Measurements from ENCODE around the gene VSIG4.

The VSIG4 gene

DNA sequence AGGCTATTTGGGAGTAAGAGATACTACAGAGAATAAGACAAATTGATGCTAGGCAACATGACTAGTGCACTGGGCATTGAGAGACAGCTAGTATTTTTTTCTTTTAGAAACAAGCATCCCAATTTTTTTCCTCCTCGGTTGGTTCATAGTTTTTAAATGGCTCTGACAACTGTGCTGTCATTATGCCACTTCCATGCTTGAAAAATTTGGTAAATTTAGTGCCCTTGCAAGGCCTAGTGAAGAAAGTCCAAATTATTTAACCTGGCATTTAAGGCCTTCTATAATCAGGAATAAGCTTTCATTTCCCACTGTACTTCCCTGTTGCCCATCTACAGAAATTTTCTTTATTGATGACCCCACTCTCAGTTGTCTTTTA is 15.8 kb downstream of the VSIG4 start:
- H3K4me1 ChIP-seq (ENCODE audit: control insufficient read depth, insufficient read depth, low read length, unreplicated experiment) = no peaks in the 10 kb centered on the region
- no peaks in the 10 kb centered on the region for H3K27me3 ChIP-seq (ENCODE audit: insufficient read depth, low read length)
- no peak overlapping the region for H3K4me3 ChIP-seq (ENCODE audit: low read depth, low read length)
- no peaks in the 10 kb centered on the region for H3K36me3 ChIP-seq (ENCODE audit: insufficient read depth, low read length)
- no peak overlapping the region for H2AFZ ChIP-seq (ENCODE audit: low read length, unreplicated experiment)
- H3K79me2 ChIP-seq (ENCODE audit: control insufficient read depth, insufficient read depth, low read length, unreplicated experiment) = no peaks in the 10 kb centered on the region
- no peak overlapping the region for H3K27ac ChIP-seq (ENCODE audit: low read depth, low read length)

DNA sequence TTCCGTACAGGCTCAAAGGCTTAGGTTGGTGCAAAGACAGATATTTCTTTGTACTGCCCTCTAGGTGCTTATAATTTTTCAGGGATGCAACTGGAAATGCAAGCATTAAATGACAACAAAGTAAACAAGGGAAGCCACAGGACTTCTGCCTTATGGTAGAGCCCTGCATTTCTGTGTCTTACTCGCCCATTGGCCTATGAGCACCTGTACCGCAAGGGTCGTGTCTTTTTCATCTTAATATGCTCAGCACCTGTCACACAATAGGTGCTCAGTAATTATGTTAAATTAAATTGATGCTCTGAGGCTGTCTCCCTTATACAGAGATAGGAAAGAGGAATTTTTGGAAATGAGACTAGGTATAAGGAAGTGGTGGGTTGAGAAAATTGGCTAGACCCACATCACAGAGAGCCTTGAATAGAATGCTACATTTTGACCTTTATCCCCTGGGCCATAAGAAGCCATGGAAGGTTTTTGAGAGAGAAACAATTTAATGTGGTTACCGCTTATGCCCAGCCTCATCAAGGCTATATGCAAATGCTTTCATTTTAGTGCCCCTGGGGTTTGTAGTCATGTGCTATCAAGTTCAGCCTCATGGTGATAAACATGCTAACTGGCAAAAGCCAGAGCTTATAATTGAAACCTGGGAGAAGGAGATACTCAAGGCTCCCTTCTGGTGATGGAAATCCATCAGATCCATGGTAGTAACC is 16.3 kb downstream of the VSIG4 start:
- Histone ChIP-seq H3K27ac (ENCODE audit: low read depth, low read length) (no peak overlapping the region), H3K27me3 (ENCODE audit: insufficient read depth, low read length) (no peaks in the 10 kb centered on the region), H2AFZ (ENCODE audit: low read length, unreplicated experiment) (no peak overlapping the region), H3K4me3 (ENCODE audit: low read depth, low read length) (no peak overlapping the region), H3K36me3 (ENCODE audit: insufficient read depth, low read length) (no peaks in the 10 kb centered on the region), H3K4me1 (ENCODE audit: control insufficient read depth, insufficient read depth, low read length, unreplicated experiment) (no peaks in the 10 kb centered on the region), H3K79me2 (ENCODE audit: control insufficient read depth, insufficient read depth, low read length, unreplicated experiment) (no peaks in the 10 kb centered on the region)

DNA sequence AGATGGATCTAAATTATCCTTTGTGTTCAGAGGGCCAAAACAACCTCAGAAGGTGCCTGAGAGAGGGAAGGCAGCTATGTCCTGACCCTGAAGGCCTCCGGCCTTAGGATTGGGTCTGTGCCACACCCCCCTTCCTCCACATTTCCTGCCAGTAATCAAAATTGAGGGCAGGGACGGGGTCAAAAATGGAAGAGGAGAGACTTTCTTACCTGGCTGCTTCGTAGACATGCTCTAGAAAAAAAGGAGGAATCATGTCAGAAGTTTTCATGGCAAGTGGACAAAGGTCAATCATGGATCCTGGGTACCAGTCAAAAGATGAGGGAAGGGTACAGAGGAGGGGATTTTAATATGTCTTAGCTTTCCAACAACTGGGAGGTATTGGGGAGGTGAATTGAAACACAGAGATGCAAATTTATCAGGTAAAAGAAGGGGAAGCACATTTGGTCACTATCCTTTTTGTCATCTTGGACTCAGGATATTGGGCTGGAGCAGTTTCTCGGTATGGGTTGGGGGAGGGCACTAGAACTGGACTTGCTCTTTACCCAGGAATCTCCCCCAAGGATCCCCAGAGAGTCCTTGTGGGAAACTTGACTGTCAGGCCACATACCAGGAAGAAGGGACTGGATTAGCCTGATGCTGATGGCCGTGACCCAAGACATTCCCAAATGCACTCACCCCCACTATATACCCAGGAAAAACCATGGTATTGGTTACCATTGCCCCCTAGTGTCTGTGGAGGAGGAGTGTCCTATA is 17.1 kb downstream of the VSIG4 start:
- Histone ChIP-seq H3K79me2 (ENCODE audit: control insufficient read depth, insufficient read depth, low read length, unreplicated experiment) (no peaks in the 10 kb centered on the region), H3K27me3 (ENCODE audit: insufficient read depth, low read length) (no peaks in the 10 kb centered on the region), H3K4me1 (ENCODE audit: control insufficient read depth, insufficient read depth, low read length, unreplicated experiment) (no peaks in the 10 kb centered on the region), H3K4me3 (ENCODE audit: low read depth, low read length) (no peak overlapping the region), H3K36me3 (ENCODE audit: insufficient read depth, low read length) (no peaks in the 10 kb centered on the region), H3K27ac (ENCODE audit: low read depth, low read length) (no peak overlapping the region), H2AFZ (ENCODE audit: low read length, unreplicated experiment) (no peak overlapping the region)

DNA sequence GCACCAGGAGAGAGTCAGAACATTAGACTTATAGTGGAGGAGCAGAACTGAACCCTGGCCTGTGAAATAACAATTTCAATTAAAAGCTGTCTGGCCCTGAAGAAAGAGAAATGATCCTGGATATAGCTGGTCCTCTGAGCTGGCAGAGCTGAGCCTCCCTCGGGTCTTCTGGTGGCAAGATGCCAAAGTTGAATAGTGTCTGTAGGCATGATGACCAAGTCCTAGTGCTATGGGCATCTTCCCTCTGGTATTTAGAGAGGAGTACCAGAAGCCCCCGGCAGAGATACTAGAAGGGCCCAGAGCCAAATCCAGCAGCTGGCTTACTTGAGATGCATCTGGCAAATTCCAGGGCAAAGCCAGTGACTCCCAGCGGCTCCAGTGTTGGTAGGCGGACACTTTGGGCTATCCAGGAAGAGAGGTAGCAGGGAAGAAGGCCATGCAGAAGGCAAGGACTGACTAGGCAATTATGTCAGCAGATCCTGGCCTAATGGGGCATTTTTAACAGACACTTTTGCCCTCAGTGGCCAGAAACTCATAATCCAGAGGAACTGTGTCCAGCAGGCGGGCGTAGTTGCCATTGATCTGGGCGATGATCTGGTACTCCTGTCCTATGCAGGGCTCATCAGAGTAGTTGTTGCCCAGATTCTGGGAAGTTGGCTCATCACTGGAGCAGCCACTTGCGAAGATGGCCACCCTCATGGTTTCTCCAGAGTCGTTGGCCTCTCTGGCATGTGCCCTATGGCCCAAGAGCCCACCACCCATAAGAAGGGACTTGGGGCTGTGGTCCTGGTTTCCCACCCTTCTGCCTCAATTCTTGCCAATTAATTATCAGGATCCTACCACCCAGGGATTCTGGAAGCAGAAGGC is 17.9 kb downstream of the VSIG4 start:
- no peak overlapping the region for H3K4me3 ChIP-seq (ENCODE audit: low read depth, low read length)
- H3K36me3 ChIP-seq (ENCODE audit: insufficient read depth, low read length) = no peaks in the 10 kb centered on the region
- H3K79me2 ChIP-seq (ENCODE audit: control insufficient read depth, insufficient read depth, low read length, unreplicated experiment) = no peaks in the 10 kb centered on the region
- no peak overlapping the region for H3K27ac ChIP-seq (ENCODE audit: low read depth, low read length)
- no peaks in the 10 kb centered on the region for H3K27me3 ChIP-seq (ENCODE audit: insufficient read depth, low read length)
- no peak overlapping the region for H2AFZ ChIP-seq (ENCODE audit: low read length, unreplicated experiment)
- no peaks in the 10 kb centered on the region for H3K4me1 ChIP-seq (ENCODE audit: control insufficient read depth, insufficient read depth, low read length, unreplicated experiment)

DNA sequence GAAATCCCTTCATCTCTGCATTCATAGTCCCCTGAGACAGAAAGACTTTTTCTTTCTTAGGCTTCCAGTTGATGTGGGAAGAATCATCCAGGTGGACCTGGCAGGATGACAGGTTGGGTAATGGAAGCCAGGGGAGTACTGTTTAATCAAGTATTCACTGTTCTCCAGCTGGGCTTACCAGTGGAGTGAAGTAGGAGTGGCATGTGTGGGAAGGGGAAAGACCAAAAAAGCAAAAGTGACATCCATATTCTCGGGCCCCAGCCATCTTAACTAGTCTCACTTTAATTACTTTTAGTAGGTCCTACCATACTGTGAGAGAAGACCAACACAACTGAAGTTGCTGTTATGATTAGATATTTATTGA is 18.5 kb downstream of the VSIG4 start:
- no peaks in the 10 kb centered on the region for H3K4me1 ChIP-seq (ENCODE audit: control insufficient read depth, insufficient read depth, low read length, unreplicated experiment)
- H3K27ac ChIP-seq (ENCODE audit: low read depth, low read length) = no peak overlapping the region
- H3K36me3 ChIP-seq (ENCODE audit: insufficient read depth, low read length) = no peaks in the 10 kb centered on the region
- H3K4me3 ChIP-seq (ENCODE audit: low read depth, low read length) = no peak overlapping the region
- H2AFZ ChIP-seq (ENCODE audit: low read length, unreplicated experiment) = no peak overlapping the region
- H3K27me3 ChIP-seq (ENCODE audit: insufficient read depth, low read length) = no peaks in the 10 kb centered on the region
- no peaks in the 10 kb centered on the region for H3K79me2 ChIP-seq (ENCODE audit: control insufficient read depth, insufficient read depth, low read length, unreplicated experiment)

DNA sequence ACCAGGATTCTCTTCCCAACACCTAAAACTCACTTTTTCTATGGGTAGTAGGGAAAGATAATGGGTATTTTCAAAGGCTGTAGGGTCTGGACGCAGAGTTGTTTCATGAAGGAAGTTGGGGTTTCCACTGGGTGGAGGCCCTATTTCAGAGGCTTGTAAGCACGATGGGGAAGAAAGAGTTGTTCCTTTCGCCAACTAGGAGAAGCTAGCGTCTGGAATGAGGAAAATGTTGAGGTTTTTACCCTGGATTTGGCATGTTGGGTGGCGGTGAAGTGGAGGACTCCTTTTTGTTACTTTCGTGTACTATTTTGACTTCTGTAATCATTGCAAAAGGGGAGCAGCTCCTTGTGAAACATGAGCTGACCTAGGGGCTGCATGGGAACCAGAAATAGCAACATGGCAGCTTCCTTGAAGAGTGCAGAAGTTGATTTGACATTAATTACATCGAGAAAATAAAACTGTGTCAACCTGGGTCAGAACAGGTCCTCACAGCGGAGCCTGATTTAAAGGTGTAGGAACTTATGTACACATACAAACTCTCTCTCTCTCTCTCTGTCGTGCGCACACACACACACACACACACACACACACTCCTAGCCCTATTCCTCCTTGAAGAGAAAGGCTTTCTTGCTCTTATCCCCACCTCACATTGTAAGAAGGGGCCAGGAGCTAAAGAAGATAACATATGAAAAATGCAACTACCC is 19.1 kb downstream of the VSIG4 start:
- Histone ChIP-seq H3K36me3 (ENCODE audit: insufficient read depth, low read length) (no peaks in the 10 kb centered on the region), H2AFZ (ENCODE audit: low read length, unreplicated experiment) (no peak overlapping the region), H3K4me3 (ENCODE audit: low read depth, low read length) (no peak overlapping the region), H3K27ac (ENCODE audit: low read depth, low read length) (no peak overlapping the region), H3K27me3 (ENCODE audit: insufficient read depth, low read length) (no peaks in the 10 kb centered on the region), H3K79me2 (ENCODE audit: control insufficient read depth, insufficient read depth, low read length, unreplicated experiment) (no peaks in the 10 kb centered on the region), H3K4me1 (ENCODE audit: control insufficient read depth, insufficient read depth, low read length, unreplicated experiment) (no peaks in the 10 kb centered on the region)

DNA sequence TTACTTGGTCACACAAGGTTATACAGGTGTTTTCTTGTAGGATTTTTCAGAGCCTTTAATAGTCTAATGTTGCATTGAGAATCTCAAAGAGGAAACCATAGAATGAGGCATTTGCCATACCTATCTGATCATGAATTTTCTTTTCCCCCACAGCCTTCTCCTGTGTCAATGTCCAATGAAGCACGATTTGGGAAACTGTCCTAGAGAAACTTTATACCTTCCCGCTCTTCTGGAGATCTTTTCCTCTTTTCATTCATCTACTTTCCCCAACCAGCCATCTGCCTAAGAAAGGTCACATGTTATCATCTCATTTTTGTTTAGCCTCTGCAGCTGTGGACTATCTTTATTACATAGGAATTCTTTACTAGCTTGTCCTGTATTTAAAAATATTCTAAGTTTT is 19.9 kb downstream of the VSIG4 start:
- no peak overlapping the region for H3K4me3 ChIP-seq (ENCODE audit: low read depth, low read length)
- H3K79me2 ChIP-seq (ENCODE audit: control insufficient read depth, insufficient read depth, low read length, unreplicated experiment) = no peaks in the 10 kb centered on the region
- H3K27me3 ChIP-seq (ENCODE audit: insufficient read depth, low read length) = no peaks in the 10 kb centered on the region
- H3K4me1 ChIP-seq (ENCODE audit: control insufficient read depth, insufficient read depth, low read length, unreplicated experiment) = no peaks in the 10 kb centered on the region
- H2AFZ ChIP-seq (ENCODE audit: low read length, unreplicated experiment) = no peak overlapping the region
- no peaks in the 10 kb centered on the region for H3K36me3 ChIP-seq (ENCODE audit: insufficient read depth, low read length)
- H3K27ac ChIP-seq (ENCODE audit: low read depth, low read length) = no peak overlapping the region

DNA sequence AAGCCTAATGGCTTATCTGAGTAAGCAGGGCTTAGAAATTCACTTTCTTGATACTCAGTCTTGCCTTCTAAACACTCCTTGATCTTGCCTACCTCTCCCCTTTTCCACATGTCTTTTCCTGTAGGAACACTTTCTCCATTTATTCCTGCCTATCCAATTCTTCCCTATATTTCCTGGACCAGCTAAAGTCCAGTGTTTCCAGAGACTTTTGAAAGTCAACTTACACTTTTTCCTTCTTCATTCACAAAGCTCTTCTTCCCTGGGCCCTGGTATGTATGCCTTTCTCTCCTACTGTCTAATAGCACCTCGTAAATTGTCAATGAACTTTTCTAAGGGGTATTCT is 20.6 kb downstream of the VSIG4 start:
- Histone ChIP-seq H3K4me1 (ENCODE audit: control insufficient read depth, insufficient read depth, low read length, unreplicated experiment) (no peaks in the 10 kb centered on the region), H3K79me2 (ENCODE audit: control insufficient read depth, insufficient read depth, low read length, unreplicated experiment) (no peaks in the 10 kb centered on the region), H3K4me3 (ENCODE audit: low read depth, low read length) (no peak overlapping the region), H3K27ac (ENCODE audit: low read depth, low read length) (no peak overlapping the region), H2AFZ (ENCODE audit: low read length, unreplicated experiment) (no peak overlapping the region), H3K36me3 (ENCODE audit: insufficient read depth, low read length) (no peaks in the 10 kb centered on the region), H3K27me3 (ENCODE audit: insufficient read depth, low read length) (no peaks in the 10 kb centered on the region)

DNA sequence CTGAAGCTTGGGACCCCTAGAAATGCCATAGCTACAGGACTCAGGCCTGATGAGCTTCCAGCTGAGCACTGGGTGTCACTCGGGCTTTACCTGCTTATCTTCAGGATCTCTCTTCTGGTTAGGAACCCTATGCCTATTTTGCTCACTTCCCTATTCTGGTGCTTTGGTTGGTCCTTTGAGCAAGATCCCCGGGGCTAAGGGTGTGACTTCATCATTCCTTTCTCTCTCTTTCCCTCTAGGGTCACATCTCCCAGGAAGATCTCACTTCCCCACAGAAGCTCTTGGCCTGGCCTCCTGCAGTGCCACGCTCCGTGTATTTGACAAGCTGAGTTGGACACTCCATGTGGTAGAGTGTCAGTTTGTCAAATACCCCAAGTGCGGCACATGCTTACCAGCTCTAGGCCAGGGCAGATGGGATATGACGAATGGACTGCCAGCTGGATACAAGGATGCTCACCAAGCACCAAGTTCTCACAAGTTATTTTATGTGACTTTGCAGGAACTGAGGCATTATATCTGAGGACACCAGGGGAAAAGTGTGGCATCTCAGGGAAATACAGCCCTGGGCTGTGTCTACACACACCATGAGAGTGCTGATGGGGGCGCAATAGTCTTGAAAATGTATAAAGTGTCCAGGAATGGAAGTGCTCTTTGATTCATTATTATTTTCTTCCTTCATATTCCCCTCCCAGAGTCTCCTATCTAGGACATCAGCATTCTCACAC is 21.1 kb downstream of the VSIG4 start:
- no peaks in the 10 kb centered on the region for H3K4me1 ChIP-seq (ENCODE audit: control insufficient read depth, insufficient read depth, low read length, unreplicated experiment)
- H3K4me3 ChIP-seq (ENCODE audit: low read depth, low read length) = no peak overlapping the region
- no peak overlapping the region for H3K27ac ChIP-seq (ENCODE audit: low read depth, low read length)

DNA sequence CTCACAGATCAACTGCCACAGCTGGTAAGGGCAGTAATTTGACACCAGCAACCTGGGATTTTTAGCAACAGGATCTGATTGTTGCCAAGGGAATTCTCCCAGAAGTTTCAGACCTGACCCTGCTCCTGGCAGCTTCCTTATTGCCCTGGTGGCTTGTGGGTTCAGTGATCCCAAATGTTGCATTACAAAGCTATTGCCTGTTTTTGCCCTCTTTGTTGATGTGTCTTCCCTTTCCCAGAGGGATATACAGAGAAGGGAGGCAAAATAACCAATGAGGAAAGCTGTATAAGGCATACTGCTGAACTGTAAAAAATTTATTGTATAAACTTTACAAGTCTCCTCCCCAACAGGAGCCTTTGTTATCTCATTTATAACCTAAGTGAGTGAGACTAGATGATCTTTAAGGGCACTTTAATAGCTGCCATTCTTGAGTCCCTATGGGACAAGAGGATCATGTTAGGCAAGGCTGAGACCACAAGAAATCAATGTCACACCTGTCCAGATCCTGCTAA is 22.2 kb downstream of the VSIG4 start:
- Histone ChIP-seq H3K27me3 (ENCODE audit: insufficient read depth, low read length) (no peaks in the 10 kb centered on the region), H3K79me2 (ENCODE audit: control insufficient read depth, insufficient read depth, low read length, unreplicated experiment) (no peaks in the 10 kb centered on the region), H3K4me1 (ENCODE audit: control insufficient read depth, insufficient read depth, low read length, unreplicated experiment) (no peaks in the 10 kb centered on the region), H2AFZ (ENCODE audit: low read length, unreplicated experiment) (no peak overlapping the region), H3K27ac (ENCODE audit: low read depth, low read length) (no peak overlapping the region), H3K4me3 (ENCODE audit: low read depth, low read length) (no peak overlapping the region), H3K36me3 (ENCODE audit: insufficient read depth, low read length) (no peaks in the 10 kb centered on the region)

More for the DNA sequence above, 21.1 kb downstream of the VSIG4 start:
- Histone ChIP-seq H3K79me2 (ENCODE audit: control insufficient read depth, insufficient read depth, low read length, unreplicated experiment) (no peaks in the 10 kb centered on the region), H3K27me3 (ENCODE audit: insufficient read depth, low read length) (no peaks in the 10 kb centered on the region), H3K36me3 (ENCODE audit: insufficient read depth, low read length) (no peaks in the 10 kb centered on the region), H2AFZ (ENCODE audit: low read length, unreplicated experiment) (no peak overlapping the region)

Data from ACC112 (cell line).